Stimulated activated CD8-positive, alpha-beta memory T cell treated with anti-CD3 and anti-CD28 coated beads, Interleukin-15, amount 100 ng/mL, for 1 hour (primary cell): ENCODE results near the gene AQP12B.

ENCODE experiments used
- DNase-seq: peaks from one replicate; pipeline ENCODE4 v3.0.0-alpha.2; 2020; ENCODE audit warnings: low read depth

AQP12B gene

DNA sequence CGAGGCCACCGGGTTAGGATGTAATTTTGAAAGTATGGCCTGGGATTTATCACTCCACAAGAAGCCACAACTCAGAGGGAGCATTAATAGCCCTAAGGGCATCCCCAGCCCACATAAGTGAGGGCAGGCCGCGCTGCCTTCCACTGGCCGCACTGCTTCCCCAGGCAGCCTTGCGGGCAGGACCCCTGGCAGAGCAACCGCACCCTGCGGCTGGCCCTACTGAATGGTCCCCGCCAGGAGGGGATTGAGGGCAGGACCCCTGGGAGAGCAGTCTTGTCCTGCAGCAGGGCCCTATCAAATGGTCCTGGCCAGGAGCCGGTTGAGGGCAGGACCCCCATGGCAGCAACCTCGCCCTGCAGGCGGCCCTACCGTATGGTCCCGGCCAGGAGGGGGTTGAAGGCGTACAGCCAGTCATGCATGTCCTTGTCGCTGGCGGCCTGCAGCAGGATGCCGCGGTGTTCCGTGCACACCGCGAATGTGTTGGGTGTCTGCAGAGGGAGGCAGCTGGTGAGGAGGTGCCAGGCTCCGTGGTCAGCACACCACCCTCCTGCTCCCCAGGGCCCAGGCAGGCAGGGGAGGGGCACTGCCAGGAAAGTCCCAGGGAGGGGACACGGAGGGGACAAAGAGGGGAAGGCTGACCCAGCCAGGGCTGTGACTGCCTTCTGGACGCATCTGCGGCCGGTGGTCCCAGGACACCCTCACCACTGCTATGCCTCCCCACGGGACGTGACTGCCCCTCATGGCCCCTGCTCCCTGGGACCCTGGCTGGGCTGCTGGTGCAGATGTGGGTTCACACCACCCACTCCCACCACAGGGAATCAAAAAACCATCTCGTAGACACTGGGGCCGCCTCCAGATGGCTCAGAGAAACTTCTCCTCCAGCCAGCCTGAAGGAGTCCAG, 35.2 kb upstream of the AQP12B start:
- no peak for DNase-seq

DNA sequence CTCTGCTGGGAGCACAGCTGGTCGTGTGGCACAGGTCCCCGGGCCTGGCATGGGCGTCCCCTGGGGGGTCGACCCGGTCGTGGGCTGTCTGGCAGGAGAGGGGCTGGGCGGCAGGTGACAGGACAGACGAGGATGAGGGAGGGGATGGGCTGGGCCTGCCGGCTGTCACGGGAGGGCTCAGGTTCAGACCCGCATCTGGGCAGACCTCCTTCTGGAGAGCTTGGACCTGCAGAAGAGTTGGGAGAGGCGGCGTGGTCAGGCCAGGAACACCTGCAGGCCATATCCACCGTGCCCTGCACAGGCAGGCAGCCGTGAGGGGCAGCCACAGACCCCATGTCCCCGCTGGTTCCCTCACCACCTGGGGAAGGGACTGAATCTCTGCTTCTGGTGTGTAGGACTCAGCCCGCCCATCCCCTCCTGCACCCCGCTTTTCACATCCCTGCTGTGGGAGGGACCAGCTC, 34.5 kb upstream of the AQP12B start:
- DNase-seq: no peak

DNA sequence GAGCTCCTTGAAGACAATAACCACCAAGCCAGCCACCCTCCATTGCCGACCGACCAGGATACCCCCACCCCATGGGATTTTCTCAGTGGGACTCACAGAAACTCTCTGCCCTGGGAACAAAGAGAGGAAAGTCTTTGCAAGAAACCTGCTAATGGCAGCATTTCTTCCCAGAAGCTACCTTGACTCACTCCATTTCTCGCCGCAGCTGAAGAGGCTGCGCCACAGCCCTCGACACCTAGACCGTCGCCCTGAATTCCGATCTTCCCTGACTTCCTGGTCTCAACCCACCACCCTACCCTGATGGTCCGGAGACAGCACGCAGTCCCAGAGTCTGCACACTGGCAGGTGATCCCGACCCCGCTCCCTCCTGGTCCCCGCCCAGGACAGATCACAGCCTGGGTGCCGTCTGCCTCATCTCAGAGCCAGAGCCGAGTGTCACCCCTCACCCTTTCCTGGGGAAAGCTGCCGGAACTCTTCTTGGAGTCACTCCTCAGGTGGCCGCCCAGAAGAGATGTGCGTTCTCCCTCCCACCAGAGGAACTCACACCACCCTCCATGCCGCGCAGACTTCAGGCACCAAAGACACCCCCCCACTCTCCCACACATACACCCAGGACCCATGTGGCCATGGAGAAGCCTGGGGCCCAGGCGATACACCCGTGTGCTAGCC, 33.6 kb upstream of the AQP12B start:
- DNase-seq: no peak

DNA sequence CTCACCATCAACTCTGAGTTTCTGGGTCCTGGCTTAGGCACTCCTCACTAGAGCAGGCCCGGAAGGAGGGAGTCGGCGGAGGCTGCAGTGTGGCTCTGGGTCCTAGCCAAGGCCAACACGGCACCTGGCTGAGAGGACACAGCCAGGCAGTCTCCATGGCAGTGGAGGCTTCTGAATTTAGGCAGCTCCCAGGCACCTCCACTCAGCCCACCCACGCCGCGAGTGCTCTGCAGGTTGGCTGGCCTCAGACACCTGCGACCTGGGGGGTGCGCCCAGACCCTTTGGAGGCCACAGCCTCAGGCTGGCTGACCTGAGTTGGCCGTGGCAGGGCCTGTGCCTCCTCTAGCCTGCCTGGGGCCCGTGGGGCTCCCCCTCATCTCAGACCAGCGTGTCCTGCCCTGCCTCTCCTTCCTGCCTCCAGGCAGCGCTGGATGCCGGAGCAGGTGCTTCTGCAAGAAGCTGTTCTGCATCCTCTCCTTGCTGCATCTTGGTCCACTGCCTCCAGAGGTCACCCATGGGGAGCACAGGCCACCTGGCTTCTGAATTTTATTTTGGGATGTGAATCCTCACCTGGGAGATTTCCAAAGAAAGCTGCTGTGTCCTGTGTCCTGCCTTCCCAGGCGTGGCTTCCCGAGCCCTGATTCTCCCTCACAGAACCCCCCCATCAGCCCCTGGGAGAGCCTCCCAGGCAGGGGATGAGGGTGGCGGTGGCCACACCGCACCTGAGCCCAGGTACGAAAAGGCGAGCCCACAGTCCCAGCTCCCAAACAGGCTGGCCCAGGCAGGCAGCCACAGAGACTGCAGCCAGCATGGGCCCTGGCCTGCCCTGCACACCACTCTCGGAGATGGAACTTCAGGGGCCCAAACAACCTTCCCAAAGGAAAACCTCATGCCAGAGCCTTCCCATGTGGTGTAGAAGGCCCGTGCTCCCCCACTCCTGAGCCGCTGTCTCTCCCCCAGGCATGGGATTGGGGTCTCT, 32.4 kb upstream of the AQP12B start:
- DNase-seq: no peak

DNA sequence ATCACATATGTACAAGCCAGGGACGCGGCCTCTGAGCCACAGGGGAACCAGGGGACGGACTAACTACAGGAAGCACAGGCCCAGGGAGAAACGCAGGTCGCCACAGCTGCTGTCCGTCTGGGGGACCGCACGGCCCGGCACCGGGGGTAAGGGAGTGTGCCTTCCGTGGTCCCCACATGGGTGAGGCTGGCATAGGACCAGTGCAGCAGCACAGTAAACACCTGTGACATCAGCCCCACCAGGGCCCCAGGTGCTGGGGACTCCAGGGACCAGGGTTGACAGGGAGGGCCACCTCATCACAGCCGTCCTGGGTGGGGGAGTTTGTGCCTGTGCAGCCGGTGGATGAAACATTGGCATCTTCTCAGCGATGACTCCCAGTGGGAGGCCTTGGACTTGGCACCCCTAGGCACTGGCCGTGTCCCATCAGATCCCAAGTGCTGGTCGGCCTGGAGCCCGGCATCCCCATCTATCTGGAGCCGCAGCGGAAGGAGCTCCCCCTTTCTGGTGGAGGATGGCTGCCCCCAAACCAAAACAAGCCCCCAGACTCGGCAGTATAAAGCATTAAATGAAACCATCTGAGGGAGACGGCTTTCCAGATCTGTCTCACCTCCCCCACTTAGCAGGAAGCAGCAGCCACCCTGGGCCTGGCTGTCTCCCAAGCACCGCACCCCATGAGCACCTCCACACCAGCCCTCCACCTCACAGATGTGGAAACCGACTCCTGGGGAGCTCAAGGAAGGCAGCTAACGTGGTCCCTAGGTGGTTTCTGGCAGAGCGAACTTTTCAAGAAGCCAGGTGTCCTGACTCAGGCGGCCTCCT, 31.5 kb upstream of the AQP12B start:
- DNase-seq: no peak

DNA sequence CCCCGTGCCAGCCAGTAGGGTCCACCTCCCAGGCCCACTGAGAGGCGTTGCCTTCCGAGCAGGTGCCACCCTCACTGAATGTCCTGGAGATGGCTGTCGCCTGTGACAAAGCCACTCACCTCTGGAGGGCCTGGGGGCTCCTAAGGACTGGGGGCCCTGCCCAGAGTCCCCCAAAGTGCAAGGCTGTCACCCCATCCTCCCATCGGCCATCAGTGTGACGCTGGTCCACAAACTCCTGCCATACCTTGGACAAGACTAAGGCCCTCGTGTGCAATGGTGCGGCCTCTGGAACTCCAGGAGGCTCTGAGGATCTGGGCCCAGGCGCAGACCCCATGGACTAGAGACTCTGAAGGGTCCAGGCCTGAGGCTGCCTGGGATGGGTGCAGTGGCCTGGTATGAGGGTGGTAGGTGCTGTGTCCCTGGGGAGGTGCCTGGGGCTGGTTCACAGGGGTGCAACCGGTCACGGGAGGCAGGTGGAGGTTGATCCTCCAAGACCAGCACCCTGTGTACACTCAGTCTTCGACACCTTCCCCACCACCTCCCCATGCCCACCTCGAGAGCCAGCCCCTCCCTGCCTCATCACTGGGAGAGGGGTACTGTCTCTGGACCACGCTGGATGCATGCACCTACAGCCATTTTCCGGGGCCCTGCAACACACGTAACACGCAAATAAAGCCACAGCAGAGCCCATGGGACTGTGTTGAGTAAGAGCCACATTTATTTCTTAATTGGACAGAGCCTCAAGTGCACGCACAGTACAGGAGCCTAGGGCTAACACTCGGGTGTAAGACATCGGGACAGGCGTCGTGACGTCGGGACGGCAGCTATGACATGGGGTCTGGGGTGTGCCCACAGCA, 30.6 kb upstream of the AQP12B start:
- no peak for DNase-seq

DNA sequence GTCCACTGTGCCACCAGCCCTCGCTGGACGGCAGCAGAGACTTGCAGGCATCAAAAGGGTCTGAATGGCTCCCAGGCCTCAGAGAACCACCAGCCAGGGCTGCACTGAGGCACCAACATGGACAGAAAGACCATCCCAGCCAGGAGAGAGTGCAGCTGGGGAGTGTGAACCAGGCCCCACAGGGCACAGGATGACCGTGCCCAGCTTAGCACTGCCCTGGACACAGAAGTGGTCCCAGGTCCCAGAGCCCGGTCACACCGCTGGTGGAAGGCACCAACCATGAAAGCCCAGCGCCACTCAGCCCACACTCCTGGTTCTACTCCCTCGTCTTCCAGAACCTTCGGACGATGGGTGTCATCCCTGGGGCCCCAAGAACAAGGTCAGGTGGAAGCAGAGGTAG, 29.4 kb upstream of the AQP12B start:
- no peak for DNase-seq

DNA sequence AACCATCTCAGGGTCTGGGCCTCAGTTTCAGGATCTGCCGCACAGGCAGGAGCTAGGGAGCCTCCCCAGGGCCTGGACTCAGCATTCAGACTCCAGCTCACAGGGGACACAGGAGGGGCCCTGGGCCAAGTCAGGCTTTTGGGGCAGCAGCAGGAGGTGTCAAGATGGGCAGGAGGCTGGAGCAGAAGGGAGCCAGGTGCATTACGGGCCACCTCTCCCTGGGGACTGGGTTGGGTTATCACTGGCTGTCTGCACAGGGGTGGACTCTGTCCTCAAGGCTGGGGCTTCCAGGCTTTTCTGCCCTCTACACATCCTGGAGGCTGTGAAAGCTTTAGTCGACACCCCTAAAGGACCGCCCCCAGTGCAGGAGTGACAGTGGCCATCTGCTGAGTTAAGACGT, 29.0 kb upstream of the AQP12B start:
- no peak for DNase-seq

DNA sequence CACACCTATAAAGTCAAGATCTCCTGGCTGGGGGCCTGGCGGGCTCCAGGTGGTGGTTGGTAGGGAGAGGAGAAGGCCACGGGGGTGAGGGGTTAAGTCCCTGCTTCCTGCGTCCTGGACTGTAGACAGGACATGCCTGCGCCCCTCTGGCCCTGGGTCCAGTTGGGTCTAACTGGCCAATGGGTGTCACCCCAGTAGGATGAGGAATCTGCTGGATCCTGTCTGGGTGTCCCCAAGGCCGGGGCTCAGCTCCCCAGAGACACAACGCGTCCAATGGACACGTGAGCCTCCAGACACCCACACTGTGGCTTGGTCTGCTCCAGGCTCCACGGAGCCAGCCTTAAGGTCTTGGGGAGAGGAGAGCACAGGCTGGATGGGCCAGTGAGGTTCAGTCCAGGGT, 28.6 kb upstream of the AQP12B start:
- no peak for DNase-seq

DNA sequence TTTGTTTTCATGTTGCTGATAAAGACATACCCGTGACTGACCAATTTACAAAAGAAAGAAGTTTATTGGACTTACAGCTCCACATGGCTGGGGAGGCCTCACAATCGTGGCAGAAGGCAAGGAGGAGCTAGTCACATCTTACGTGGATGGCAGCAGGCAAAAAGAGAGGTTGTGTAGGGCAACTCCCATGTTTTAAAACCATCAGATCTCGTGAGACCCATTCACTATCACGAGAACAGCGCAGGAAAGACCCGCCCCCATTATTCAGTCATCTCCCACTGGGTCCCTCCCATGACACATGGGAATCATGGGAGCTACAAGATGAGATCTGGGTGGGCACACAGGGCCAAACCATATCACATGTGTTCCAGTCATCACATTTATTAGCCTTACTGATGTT, 25.8 kb upstream of the AQP12B start:
- no peak for DNase-seq

DNA sequence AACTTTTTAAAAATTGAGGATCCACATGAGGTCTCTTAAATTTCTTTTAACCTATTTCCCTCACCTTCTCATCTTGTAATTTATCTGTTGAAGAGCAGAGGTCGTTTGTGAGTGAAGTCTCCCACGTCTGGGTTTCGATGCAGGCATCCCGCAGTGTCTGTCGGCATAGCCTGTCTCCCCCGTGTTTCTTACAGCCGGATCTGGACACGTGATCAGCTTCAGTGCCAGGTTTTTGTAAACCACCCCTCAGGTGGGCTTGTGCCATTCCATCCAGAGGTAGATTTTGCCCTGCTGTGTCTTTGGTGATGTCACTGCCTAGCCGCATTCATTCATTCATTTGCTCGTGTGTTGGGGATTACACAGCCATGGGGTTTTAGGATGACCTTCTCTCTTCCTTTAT, 25.1 kb upstream of the AQP12B start:
- no peak for DNase-seq

DNA sequence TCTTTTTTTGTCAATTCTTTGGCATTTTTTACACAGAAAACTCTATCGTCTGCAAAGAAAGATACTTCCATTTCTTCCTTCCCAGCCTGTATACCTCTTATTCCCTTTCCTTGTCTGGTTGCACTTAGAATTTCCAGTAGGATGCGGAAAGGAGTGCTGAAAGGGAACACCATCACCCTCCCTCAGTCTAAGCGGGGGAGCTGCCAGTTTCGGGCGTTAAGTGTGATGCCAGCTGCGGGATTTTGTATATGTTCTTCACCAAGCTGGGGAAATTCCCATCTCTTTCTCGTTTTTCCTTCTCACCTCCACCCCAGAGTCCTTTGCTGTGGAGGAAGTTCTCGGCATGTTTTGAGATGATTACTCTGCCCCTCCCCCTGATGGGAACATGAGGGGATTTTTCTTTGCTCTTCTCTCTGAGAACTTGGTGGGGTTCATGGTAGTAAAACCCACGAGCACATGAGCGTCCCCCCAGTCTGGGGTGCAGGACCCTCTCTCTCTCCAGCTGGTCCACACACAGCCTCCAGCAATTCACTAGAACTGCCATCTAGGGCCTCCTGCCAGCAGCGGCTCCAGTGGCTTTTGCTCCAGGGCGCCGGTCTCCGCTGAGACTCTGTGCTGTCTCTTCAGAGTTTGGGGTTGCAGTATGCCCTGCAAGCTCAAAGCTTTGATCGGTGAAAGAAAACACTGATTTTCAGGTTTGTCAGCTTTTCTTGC, 24.5 kb upstream of the AQP12B start:
- no peak for DNase-seq

DNA sequence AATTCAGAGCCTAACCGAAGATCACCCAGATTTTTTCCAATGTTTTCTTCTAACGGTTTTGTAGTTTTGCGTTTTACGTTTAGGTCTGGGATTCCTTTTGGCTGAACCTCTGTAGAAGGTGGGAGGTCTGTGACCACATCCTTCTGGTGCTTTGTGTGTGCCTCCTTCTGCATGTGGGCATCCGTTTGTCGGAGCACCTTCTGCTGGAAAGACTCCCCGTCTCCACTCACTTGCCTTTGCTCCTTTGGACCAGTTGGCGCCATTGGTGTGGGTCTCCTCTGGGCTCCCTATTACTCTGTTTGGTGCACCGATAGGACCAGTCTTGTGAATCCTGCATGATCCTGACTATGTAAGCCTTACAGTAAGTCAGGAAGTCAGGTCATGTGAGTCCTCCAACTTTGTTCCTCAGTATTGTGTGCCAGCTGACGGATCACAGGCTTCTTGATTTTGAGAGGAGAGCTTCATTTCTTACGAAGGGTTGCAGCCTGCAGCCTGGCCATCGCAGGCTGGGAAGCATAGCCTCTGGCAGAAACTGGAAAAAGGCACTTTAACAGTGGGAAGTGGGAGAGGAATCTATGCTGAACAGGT, 22.6 kb upstream of the AQP12B start:
- no peak for DNase-seq

DNA sequence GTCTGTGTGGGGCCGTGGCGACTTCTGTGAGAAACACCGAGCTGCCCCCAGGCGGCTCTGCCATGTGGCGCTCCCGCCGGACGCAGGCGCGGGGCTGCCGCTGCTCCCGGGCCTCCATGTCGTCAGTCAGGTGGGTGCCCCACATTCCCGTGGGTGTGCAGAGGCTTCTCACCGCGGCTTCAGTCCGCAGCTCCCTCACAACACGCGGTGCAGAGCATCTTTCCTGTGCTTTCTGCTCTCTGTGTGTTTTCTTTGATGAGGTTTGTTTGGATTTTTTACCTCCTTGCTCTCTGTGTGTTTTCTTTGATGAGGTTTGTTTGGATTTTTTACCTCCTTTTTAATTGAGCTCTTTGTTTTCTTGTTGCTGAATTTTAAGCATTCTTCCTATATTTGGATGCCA, 22.0 kb upstream of the AQP12B start:
- no peak for DNase-seq

DNA sequence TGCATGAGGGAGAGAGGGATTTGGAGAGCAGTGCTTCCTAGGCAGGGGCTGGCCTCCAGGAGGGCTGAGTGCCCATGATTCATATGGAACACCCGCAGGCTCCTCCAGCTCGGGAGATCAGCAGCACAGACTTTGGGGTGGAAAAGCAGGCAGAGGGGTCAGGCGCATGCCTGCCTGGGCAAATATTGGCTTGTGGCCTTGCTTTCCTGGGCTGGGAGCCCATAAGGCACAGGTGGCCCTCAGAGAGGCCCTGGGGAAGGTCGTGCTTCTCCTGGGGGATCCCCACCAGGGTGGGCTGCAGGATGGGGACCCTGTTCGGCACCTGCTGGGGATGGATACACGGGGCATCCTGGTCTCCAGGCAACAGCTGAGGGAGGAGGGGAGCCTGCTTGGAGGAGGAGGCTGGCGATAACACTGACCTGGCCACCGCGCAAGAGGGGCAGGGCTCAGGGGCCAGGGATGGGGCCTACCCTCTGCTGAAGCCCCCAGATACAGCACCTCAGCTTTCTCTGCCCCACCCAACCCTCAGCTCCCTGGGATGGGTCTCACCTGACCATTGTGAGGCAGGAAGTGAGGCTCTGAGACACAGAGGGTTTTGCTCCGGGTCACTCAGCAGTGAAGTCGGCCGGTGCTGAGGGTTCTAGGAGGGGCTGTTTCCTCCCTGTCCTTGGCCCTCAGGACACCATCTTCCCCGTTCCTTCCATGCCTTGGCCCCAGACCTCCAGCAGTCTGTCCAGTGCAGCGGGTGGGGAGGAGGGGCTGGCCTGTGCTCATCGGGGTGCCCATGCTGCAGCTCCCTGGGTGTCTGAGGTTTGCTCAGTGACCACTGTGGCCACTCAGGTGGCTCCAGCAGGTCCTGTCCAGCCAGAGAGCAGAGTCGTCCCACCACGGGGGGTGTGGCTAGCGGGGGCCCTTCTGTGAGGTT, 21.0 kb upstream of the AQP12B start:
- DNase-seq: no peak

DNA sequence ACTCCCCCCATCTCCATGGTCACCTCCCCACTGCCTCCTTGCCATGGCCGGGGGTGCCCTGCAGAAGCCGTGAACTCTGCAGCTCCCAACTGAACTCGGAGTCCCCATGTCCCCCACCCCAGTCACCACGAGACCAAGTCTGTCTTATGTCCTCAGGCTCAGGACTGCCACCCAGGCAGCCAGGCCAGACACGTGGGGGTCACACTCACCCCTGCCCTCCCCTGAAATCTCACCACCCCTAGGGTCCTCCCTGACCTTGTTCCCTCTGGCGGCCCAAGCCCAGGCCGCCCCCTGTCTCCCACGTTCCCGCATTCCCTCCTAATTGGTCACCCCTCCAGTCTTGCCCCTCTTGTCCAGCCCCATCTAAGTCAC, 19.9 kb upstream of the AQP12B start:
- no peak for DNase-seq

DNA sequence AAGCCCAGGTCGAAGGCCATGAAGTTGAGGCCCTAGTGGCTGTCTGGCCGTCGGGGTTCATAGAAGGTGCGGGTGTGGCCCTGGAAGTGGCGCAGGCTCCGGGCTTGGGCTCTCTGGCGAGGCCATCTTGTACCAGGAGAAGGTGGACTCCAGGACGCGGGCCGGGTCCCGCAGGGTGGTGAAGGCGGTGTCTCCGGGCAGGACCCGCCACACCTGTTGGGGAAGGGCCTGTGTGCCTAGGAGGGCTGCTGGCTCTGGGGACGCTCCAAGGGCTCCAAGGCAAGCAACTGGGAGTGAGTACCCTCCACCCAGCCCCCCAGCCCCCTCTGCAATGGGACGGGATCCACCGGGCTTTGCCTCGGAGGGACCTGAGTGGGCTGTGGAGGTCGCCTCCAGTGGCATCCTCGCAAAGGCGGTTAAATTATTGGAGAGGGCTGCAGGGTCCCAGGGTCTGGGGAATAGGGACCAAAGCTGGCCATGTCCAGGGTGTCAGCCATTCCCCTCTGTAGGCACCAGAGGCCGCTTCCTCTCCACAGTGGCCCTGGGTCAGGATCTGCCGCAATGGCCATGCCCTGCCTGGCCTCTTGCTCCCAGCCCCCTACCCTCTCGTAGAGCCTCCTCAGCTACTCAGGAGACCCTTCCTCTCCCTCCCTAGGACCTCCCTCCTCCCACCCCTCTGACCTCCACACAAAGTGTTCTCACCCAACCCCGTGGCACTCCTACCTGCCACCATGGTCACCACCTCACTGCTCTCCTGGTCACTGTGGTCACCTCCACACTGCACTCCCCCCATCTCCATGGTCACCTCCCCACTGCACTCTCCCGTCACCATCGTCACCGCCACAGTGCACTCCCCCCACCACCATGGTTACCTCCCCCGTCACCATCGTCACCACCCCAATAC, 19.3 kb upstream of the AQP12B start:
- no peak for DNase-seq
